Measurements from ENCODE around the gene PLCD4.

The PLCD4 gene

GRCh38 chr2:218618102-218618860, 10.6 kb downstream of the PLCD4 start:
- TF ChIP-seq, protein P1, sequence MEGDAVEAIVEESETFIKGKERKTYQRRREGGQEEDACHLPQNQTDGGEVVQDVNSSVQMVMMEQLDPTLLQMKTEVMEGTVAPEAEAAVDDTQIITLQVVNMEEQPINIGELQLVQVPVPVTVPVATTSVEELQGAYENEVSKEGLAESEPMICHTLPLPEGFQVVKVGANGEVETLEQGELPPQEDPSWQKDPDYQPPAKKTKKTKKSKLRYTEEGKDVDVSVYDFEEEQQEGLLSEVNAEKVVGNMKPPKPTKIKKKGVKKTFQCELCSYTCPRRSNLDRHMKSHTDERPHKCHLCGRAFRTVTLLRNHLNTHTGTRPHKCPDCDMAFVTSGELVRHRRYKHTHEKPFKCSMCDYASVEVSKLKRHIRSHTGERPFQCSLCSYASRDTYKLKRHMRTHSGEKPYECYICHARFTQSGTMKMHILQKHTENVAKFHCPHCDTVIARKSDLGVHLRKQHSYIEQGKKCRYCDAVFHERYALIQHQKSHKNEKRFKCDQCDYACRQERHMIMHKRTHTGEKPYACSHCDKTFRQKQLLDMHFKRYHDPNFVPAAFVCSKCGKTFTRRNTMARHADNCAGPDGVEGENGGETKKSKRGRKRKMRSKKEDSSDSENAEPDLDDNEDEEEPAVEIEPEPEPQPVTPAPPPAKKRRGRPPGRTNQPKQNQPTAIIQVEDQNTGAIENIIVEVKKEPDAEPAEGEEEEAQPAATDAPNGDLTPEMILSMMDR (IDR thresholded peaks at IDR 0.05; ENCODE audit: control insufficient read depth, insufficient read depth, low read depth, low read length, missing control alignments) = peak; percentile 9
- no peak for DNase-seq (ENCODE audit: low read depth)
- no peak overlapping the region for H3K4me3 ChIP-seq (ENCODE audit: control insufficient read depth, low read depth, low read length)

DNA sequence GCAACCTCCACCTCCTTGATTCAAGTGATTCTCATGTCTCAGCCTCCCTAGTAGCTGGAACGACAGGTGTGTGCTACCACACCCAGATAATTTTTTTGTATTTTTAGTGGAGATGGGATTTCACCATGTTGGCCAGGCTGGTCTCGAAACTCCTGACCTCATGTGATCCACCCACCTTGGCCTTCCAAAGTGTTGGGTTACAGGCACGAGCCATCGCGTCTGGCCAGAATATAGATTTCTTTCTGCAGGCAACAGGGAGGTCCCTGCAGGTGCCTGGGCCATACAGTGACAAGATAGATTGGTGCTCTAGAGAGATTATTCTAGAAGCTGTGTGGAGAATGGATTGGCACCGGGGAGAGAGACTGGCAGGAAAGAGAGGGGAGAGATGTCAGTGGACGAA, 13.3 kb downstream of the PLCD4 start:
- TF ChIP-seq, protein P1 (IDR thresholded peaks at IDR 0.05; ENCODE audit: control insufficient read depth, insufficient read depth, low read depth, low read length, missing control alignments) = no peak
- DNase-seq (ENCODE audit: low read depth) = no peak
- no peak overlapping the region for H3K4me3 ChIP-seq (ENCODE audit: control insufficient read depth, low read depth, low read length)

- H3K4me3 ChIP-seq (ENCODE audit: control insufficient read depth, low read depth, low read length) = no peak overlapping the region
- TF ChIP-seq, protein P1 (IDR thresholded peaks at IDR 0.05; ENCODE audit: control insufficient read depth, insufficient read depth, low read depth, low read length, missing control alignments) = no peak
- no peak for DNase-seq (ENCODE audit: low read depth)
These were observed 15.1 kb downstream of the PLCD4 start for GRCh38 chr2:218622606-218623365.

DNA sequence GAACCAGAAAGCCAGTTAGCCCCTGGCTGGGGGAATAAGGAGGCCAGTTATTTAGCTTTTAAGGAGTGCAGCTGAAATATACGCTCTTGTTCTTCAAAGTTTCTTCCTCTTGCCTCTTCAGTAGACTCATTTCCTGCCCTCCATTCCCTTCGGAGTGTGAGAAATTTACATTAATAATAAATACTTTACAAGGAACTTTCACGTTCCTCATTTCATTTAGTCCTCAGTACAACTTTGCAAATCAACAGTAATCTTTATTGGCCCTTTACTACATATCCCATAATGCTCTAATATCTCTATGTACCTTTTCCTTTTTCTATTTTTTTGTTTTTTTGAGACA, 15.6 kb downstream of the PLCD4 start:
- no peak for DNase-seq (ENCODE audit: low read depth)
- H3K4me3 ChIP-seq (ENCODE audit: control insufficient read depth, low read depth, low read length) = no peak overlapping the region
- TF ChIP-seq, protein P1 (IDR thresholded peaks at IDR 0.05; ENCODE audit: control insufficient read depth, insufficient read depth, low read depth, low read length, missing control alignments) = no peak

- no peak overlapping the region for H3K4me3 ChIP-seq (ENCODE audit: control insufficient read depth, low read depth, low read length)
- TF ChIP-seq, protein P1 (IDR thresholded peaks at IDR 0.05; ENCODE audit: control insufficient read depth, insufficient read depth, low read depth, low read length, missing control alignments) = no peak
- DNase-seq (ENCODE audit: low read depth) = no peak
These were observed 18.7 kb downstream of the PLCD4 start for GRCh38 chr2:218626369-218626768.

GRCh38 chr2:218627939-218628338, 20.2 kb downstream of the PLCD4 start:
- H3K4me3 ChIP-seq (ENCODE audit: control insufficient read depth, low read depth, low read length) = no peak overlapping the region
- DNase-seq (ENCODE audit: low read depth) = no peak
- TF ChIP-seq, protein P1 (IDR thresholded peaks at IDR 0.05; ENCODE audit: control insufficient read depth, insufficient read depth, low read depth, low read length, missing control alignments) = no peak

All from AG09309 (cell line).